HCT116 (cell line): ENCODE results near the gene FRMD4A. TPM values are rescaled to one million over a fixed set of nuclear protein-coding genes. Genes with fewer than 3 reads are reported as not detected.

Experiments
- ATAC-seq: fragments of 200-7000 bp; cut with Tn5 transposase; 2 replicates; pipeline ENCODE4 v1.9.1; 2020; ENCODE audit warnings: mild to moderate bottlenecking, moderate library complexity
- BruUV-seq: library from RNA; stranded (reverse); fragments of 400-500 nt; replicated peaks from 2 replicates; lab custom pipeline; 2021; lab: Mats Ljungman, UMichigan
- CTCF ChIA-PET: fragments of 300-600 bp; sonication (Branson Sonifier 250); formaldehyde crosslinking; loops from one replicate; lab custom pipeline; 2021; ENCODE audit warnings: antibody characterized with exemption; lab: Charles Lee
- POLR2A ChIA-PET: fragments of 300-600, 350-600 bp; sonication (Branson Sonifier 250); formaldehyde crosslinking; loops from one replicate; lab custom pipeline; 2021; ENCODE audit warnings: antibody characterized with exemption; lab: Charles Lee
- RAD21 ChIA-PET, 2 experiments: fragments of 300-600 bp; sonication (Branson Sonifier 250); formaldehyde crosslinking; loops; one replicate each; lab custom pipeline; 2023; ENCODE audit warnings: low total read pairs in 2 of 2; ENCODE audit not compliant: uncharacterized antibody in 2 of 2, unreplicated experiment in 2 of 2, low non-redundant PET in 1 of 2; lab: Charles Lee
- DNase-seq: peaks from one replicate; pipeline ENCODE4 v3.0.0-alpha.2; 2010; ENCODE audit warnings: low read depth, low spot score
- H2AFZ ChIP-seq: fragments of 200-600 bp; shearing (Covaris generic), sonication (generic); 2 replicates; pipeline ENCODE4 v1.6.1; 2017; ENCODE audit warnings: low read depth, mixed run types, mixed read lengths, antibody characterized with exemption, low read length; ENCODE audit not compliant: poor library complexity, severe bottlenecking
- H3K27ac ChIP-seq: 2 replicates; pipeline ENCODE4 v1.5.1; 2012; ENCODE audit warnings: low read depth, low read length
- H3K27me3 ChIP-seq: fragments of 200-600 bp; sonication (generic); 2 replicates; pipeline ENCODE4 v1.6.1; 2016; ENCODE audit warnings: mixed run types, low read length, mixed read lengths; ENCODE audit not compliant: insufficient read depth
- H3K36me3 ChIP-seq, 2 experiments: fragments of 200-500 bp in 1 of 2; fragments of 200-600 bp in 1 of 2; sonication (Bioruptor generic) in 1 of 2; sonication (generic) in 1 of 2; 2 replicates each; pipeline versions ENCODE4 v1.5.1 to v1.6.1; 2014 to 2016; ENCODE audit warnings: low read length in 2 of 2, inconsistent platforms in 1 of 2, mixed read lengths in 1 of 2, mixed run types in 1 of 2; ENCODE audit not compliant: insufficient read depth in 2 of 2, control insufficient read depth in 1 of 2
- H3K4me1 ChIP-seq, 2 experiments: fragments of 200-600 bp in 1 of 2; sonication (generic) in 1 of 2; 2 replicates each; pipeline versions ENCODE4 v1.5.1 to v1.6.1; 2012 to 2017; ENCODE audit warnings: low read length in 2 of 2, inconsistent platforms in 1 of 2, mild to moderate bottlenecking in 1 of 2, mixed read lengths in 1 of 2, mixed run types in 1 of 2, moderate library complexity in 1 of 2; ENCODE audit not compliant: insufficient read depth in 2 of 2, control insufficient read depth in 1 of 2
- H3K4me2 ChIP-seq: fragments of 200-600 bp; sonication (generic); 2 replicates; pipeline ENCODE4 v1.6.1; 2017; ENCODE audit warnings: mixed run types, low read length, mixed read lengths
- H3K4me3 ChIP-seq, 2 experiments: fragments of 200-600 bp in 1 of 2; sonication (generic) in 1 of 2; replicated peaks in 1 of 2; 2 replicates each; pipeline ENCODE4 v1.5.1; 2011 to 2016; ENCODE audit warnings: low read length in 2 of 2, control low read depth in 1 of 2, low read depth in 1 of 2, mild to moderate bottlenecking in 1 of 2, mixed read lengths in 1 of 2, mixed run types in 1 of 2
- H3K79me2 ChIP-seq: fragments of 200-600 bp; sonication (generic); 2 replicates; pipeline ENCODE4 v1.6.1; 2017; ENCODE audit warnings: mild to moderate bottlenecking, mixed run types, low read length, moderate library complexity, mixed read lengths; ENCODE audit not compliant: insufficient read depth
- H3K9ac ChIP-seq: fragments of 200-600 bp; sonication (generic); 2 replicates; pipeline ENCODE4 v1.6.1; 2016; ENCODE audit warnings: low read length, mixed read lengths
- H3K9me2 ChIP-seq: fragments of 200-600 bp; sonication (generic), shearing (Covaris generic); 2 replicates; pipeline ENCODE4 v1.6.1; 2017; ENCODE audit warnings: mixed run types, mild to moderate bottlenecking, moderate library complexity; ENCODE audit not compliant: insufficient read depth
- H3K9me3 ChIP-seq, 2 experiments: fragments of 200-500 bp in 1 of 2; fragments of 200-600 bp in 1 of 2; sonication (Bioruptor generic) in 1 of 2; sonication (generic) in 1 of 2; 2 replicates each; pipeline ENCODE4 v1.6.1; 2014 to 2017; ENCODE audit warnings: low read length in 2 of 2, mixed read lengths in 2 of 2, inconsistent platforms in 1 of 2, low read depth in 1 of 2, mild to moderate bottlenecking in 1 of 2, mixed run types in 1 of 2, moderate library complexity in 1 of 2; ENCODE audit not compliant: control insufficient read depth in 1 of 2, insufficient read depth in 1 of 2
- H4K20me1 ChIP-seq: fragments of 200-600 bp; sonication (generic), shearing (Covaris generic); 2 replicates; pipeline ENCODE4 v1.6.1; 2017; ENCODE audit warnings: mixed run types, mild to moderate bottlenecking, moderate library complexity; ENCODE audit not compliant: insufficient read depth
- CBX3 ChIP-seq: IDR thresholded peaks from 2 replicates; pipeline ENCODE4 v1.6.1; 2012; ENCODE audit warnings: low read depth
- ELF1 ChIP-seq: IDR thresholded peaks from 2 replicates; pipeline ENCODE4 v1.6.1; 2012; ENCODE audit warnings: low read depth, borderline replicate concordance
- REST ChIP-seq: IDR thresholded peaks from 2 replicates; pipeline ENCODE4 v1.6.1; 2012; ENCODE audit warnings: low read depth
- SIN3A ChIP-seq: IDR thresholded peaks from 2 replicates; pipeline ENCODE4 v1.6.1; 2012; ENCODE audit warnings: low read depth
- TCF7L2 ChIP-seq: IDR thresholded peaks from 2 replicates; pipeline ENCODE4 v1.7.0; 2011; ENCODE audit warnings: borderline replicate concordance, inconsistent platforms; ENCODE audit not compliant: insufficient read depth, insufficient read length; ENCODE audit errors: extremely low read depth
- ZFX ChIP-seq: fragments of 450-650 bp; IDR thresholded peaks from 2 replicates; pipeline ENCODE4 v1.6.1; 2017
- intact Hi-C: fragments of 100-400 bp; cut with micrococcal nuclease; formaldehyde crosslinking; loops from 2 replicates; pipeline ENCODE4 v1.10.0; 2022
- total RNA-seq: library from RNA; stranded (reverse); gene quantifications from one replicate; pipeline ENCODE4 v1.2.1, GENCODE V29; 2021; ENCODE audit not compliant: unreplicated experiment

Gene FRMD4A
- total RNA-seq, 1 experiment from 2014 or later, result 0.20 TPM

- TF ChIP-seq REST, result no peak
- no peak for TF ChIP-seq CBX3
- TF ChIP-seq ZFX, result no peak
- TF ChIP-seq ELF1, result no peak
- no peak for TF ChIP-seq SIN3A
Measured at GRCh38 chr10:14350006-14350405, 19.3 kb upstream of the FRMD4A start (continued).

GRCh38 chr10:14349081-14349480 is 18.4 kb upstream of the FRMD4A start:
- no peak overlapping the region for H3K4me2 ChIP-seq
- no peak for ATAC-seq
- H3K4me3 ChIP-seq, result no peak overlapping the region
- H3K27ac ChIP-seq, result no peak overlapping the region
- no peaks in the 10 kb centered on the region for H3K36me3 ChIP-seq
- intact Hi-C loops, result no loop called here
- no peaks in the 10 kb centered on the region for H3K9me2 ChIP-seq
- no peaks in the 10 kb centered on the region for H3K79me2 ChIP-seq
- no peak overlapping the region for H2AFZ ChIP-seq
- no peak for DNase-seq
- H3K9me3 ChIP-seq, result no peaks in the 10 kb centered on the region
- POLR2A ChIA-PET, result no interaction called here
- H4K20me1 ChIP-seq, result no peaks in the 10 kb centered on the region
- no peaks in the 10 kb centered on the region for H3K4me1 ChIP-seq
- no peak for TF ChIP-seq TCF7L2
- no peak for TF ChIP-seq SIN3A
- H3K27me3 ChIP-seq, result peaks cover 72% of the 10 kb centered on the region
- RAD21 ChIA-PET, result no interaction called here
- CTCF ChIA-PET, result no interaction called here
- H3K9ac ChIP-seq, result no peak overlapping the region
- no TSS peak for BruUV-seq
